C4-2B (cell line): Measurements from ENCODE around the gene ART1.
A peak's percentile ranks its signal among the peaks of the same experiment; 100 is the strongest.

Experiments used
- H3K27ac ChIP-seq: fragments of 450-650 bp; 2 replicates; pipeline ENCODE4 v1.5.1; 2017
- CTCF ChIP-seq: fragments of 450-650 bp; conservative IDR thresholded peaks from 2 replicates; pipeline ENCODE4 v1.5.1; 2017; ENCODE audit warnings: mild to moderate bottlenecking
- ZFX ChIP-seq: fragments of 450-650 bp; IDR thresholded peaks from 2 replicates; pipeline ENCODE4 v1.6.1; 2017

The ART1 gene

GRCh38 chr11:3684819-3685172, 39.9 kb downstream of the ART1 start:
- no peak overlapping the region for H3K27ac ChIP-seq
- no peak for TF ChIP-seq ZFX
- TF ChIP-seq CTCF = no peak

GRCh38 chr11:3685923-3686322, 41.0 kb downstream of the ART1 start:
- no peak for TF ChIP-seq ZFX
- no peak for TF ChIP-seq CTCF
- H3K27ac ChIP-seq = no peak overlapping the region

GRCh38 chr11:3686751-3687150, 41.8 kb downstream of the ART1 start:
- no peak overlapping the region for H3K27ac ChIP-seq
- TF ChIP-seq ZFX (no peak), CTCF (no peak)

GRCh38 chr11:3700410-3700809, 55.5 kb downstream of the ART1 start:
- no peak for TF ChIP-seq ZFX
- TF ChIP-seq CTCF = no peak
- peak overlapping the region; percentile 67 for H3K27ac ChIP-seq

GRCh38 chr11:3700910-3701309, 56.0 kb downstream of the ART1 start:
- TF ChIP-seq CTCF (no peak), ZFX (no peak)
- H3K27ac ChIP-seq = no peak overlapping the region; the same call in 1 of the 2 replicates

GRCh38 chr11:3703383-3703782, 58.5 kb downstream of the ART1 start:
- TF ChIP-seq ZFX (no peak), CTCF (no peak)

GRCh38 chr11:3707176-3707575, 62.2 kb downstream of the ART1 start:
- H3K27ac ChIP-seq = no peak overlapping the region
- TF ChIP-seq ZFX = no peak
- TF ChIP-seq CTCF = no peak

More at GRCh38 chr11:3703383-3703782, 58.5 kb downstream of the ART1 start:
- no peak overlapping the region for H3K27ac ChIP-seq
